Gastrocnemius medialis (tissue), 4 donors: Measurements from ENCODE around the gene SERAC1. TPM values are rescaled to one million over a fixed set of nuclear protein-coding genes. Genes with fewer than 3 reads are reported as not detected.

Source experiments
- ATAC-seq, 2 donors: fragments of 150-250 bp; one replicate each; pipeline ENCODE4 v1.9.1; 2016
- DNase-seq, 2 donors: peaks; one replicate each; pipeline ENCODE4 v3.0.0-alpha.2; 2019
- H3K27ac ChIP-seq, 4 donors: fragments of 200-600 bp; sonication (generic); 1 replicate in 1 of 4; 2 replicates in 3 of 4; pipeline ENCODE4 v1.5.1; 2016 to 2018; ENCODE audit warnings: mild to moderate bottlenecking in 2 of 4, moderate library complexity in 1 of 4
- H3K27me3 ChIP-seq, 3 donors: fragments of 200-600 bp; sonication (generic) in 2 of 3; 1 replicate in 1 of 3; 2 replicates in 2 of 3; pipeline versions ENCODE4 v1.5.1 to v1.6.0; 2016 to 2019; ENCODE audit warnings: mild to moderate bottlenecking in 1 of 3, moderate library complexity in 1 of 3
- H3K36me3 ChIP-seq, 2 donors: fragments of 200-600 bp; sonication (generic) in 1 of 2; one replicate each; pipeline ENCODE4 v1.5.1; 2017 to 2018
- H3K4me1 ChIP-seq, 2 donors: fragments of 200-600 bp; sonication (generic) in 1 of 2; one replicate each; pipeline ENCODE4 v1.5.1; 2016 to 2017; ENCODE audit warnings: mild to moderate bottlenecking in 2 of 2
- H3K4me3 ChIP-seq, 4 donors: fragments of 200-600 bp; sonication (generic) in 3 of 4; 1 replicate in 1 of 4; 2 replicates in 3 of 4; pipeline ENCODE4 v1.5.1; 2016 to 2019; ENCODE audit warnings: mild to moderate bottlenecking in 2 of 4
- H3K9me3 ChIP-seq, 3 donors: fragments of 200-600 bp; sonication (generic) in 2 of 3; 1 replicate in 1 of 3; 2 replicates in 2 of 3; pipeline ENCODE4 v1.5.1; 2016 to 2019
- POLR2A ChIP-seq, 2 donors: fragments of 450-650 bp; IDR thresholded peaks; one replicate each; pipeline ENCODE4 v1.6.1; 2017; ENCODE audit warnings: antibody characterized with exemption in 2 of 2, mild to moderate bottlenecking in 2 of 2, moderate library complexity in 2 of 2
- in situ Hi-C, 4 donors: fragments of 200-750 bp; cut with MboI; loops; one replicate each; pipeline versions ENCODE4 v1.15.0 to v1.8.0; 2017; ENCODE audit warnings: low sequenced_read_pairs in 4 of 4
- intact Hi-C: fragments of 100-400 bp; cut with DNase I; formaldehyde crosslinking; loops from one replicate; pipeline ENCODE4 v1.15.1; 2023; ENCODE audit warnings: low total_unique reads
- total RNA-seq, 4 donors: library from RNA; depleted of rRNA; stranded (reverse); fragments of >200 nt; gene quantifications; one replicate each; pipeline versions ENCODE4 v1.1.0 to v1.2.3, GENCODE V29; 2016
- TF ChIP-seq, protein P1 (sequence below), 5 experiments: fragments of 450-650 bp in 3 of 5; fragments of 200-600 bp in 2 of 5; sonication (generic) in 2 of 5; IDR thresholded peaks in 4 of 5; conservative IDR thresholded peaks in 1 of 5; 1 replicate in 4 of 5; 2 replicates in 1 of 5; pipeline ENCODE4 v1.5.1; 2016 to 2019; ENCODE audit warnings: antibody characterized with exemption in 5 of 5, mild to moderate bottlenecking in 3 of 5, moderate library complexity in 3 of 5

Gene SERAC1
- total RNA-seq, 4 donors from 2014 or later, result 8.1 to 15.5 (median 11.5) TPM

DNA sequence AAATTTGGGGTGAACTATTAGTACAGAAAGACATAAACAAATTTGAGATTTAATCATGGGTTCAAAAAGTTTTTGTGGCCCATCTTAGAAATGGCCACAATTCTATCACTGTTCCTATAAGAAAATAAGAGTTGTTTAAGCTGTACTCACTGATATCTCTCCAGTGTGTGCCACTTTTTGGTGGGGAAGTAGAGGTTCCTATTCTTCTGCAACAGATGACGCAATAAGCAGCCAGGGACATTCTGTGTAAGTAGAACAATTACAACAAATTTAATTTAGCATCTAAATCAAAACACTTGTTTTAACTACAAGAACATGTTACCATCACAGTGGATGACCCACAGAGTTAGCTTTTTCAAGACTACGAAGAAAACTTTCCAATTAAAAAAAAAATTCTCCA lies 9.9 kb downstream of the SERAC1 start:
- no peak overlapping the region for H3K27ac ChIP-seq
- in situ Hi-C loops (no loop called here), intact Hi-C loops (no loop called here)
- no peaks in the 10 kb centered on the region for H3K27me3 ChIP-seq
- DNase-seq (no peak), ATAC-seq (no peak)
- TF ChIP-seq, protein P1, sequence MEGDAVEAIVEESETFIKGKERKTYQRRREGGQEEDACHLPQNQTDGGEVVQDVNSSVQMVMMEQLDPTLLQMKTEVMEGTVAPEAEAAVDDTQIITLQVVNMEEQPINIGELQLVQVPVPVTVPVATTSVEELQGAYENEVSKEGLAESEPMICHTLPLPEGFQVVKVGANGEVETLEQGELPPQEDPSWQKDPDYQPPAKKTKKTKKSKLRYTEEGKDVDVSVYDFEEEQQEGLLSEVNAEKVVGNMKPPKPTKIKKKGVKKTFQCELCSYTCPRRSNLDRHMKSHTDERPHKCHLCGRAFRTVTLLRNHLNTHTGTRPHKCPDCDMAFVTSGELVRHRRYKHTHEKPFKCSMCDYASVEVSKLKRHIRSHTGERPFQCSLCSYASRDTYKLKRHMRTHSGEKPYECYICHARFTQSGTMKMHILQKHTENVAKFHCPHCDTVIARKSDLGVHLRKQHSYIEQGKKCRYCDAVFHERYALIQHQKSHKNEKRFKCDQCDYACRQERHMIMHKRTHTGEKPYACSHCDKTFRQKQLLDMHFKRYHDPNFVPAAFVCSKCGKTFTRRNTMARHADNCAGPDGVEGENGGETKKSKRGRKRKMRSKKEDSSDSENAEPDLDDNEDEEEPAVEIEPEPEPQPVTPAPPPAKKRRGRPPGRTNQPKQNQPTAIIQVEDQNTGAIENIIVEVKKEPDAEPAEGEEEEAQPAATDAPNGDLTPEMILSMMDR (IDR thresholded peaks at IDR 0.05 in 4 of 5, conservative IDR thresholded peaks at IDR 0.05 in 1 of 5), result no peak
- TF ChIP-seq POLR2A (IDR thresholded peaks at IDR 0.05), result no peak
- H3K9me3 ChIP-seq, result no peaks in the 10 kb centered on the region
- peaks cover 0 to 15% of the 10 kb centered on the region in 2 donors for H3K36me3 ChIP-seq
- H3K4me3 ChIP-seq, result no peak overlapping the region
- H3K4me1 ChIP-seq, result no peaks in the 10 kb centered on the region

GRCh38 chr6:158157064-158157764 lies 10.8 kb downstream of the SERAC1 start:
- no peak for ATAC-seq
- Histone ChIP-seq H3K36me3 (peaks cover 0 to 15% of the 10 kb centered on the region in 2 donors), H3K4me1 (no peaks in the 10 kb centered on the region), H3K27me3 (no peaks in the 10 kb centered on the region), H3K9me3 (no peaks in the 10 kb centered on the region), H3K4me3 (no peak overlapping the region), H3K27ac (no peak overlapping the region)
- intact Hi-C loops, result no loop called here
- DNase-seq, result no peak
- in situ Hi-C loops, result no loop called here
- no peak for TF ChIP-seq POLR2A (IDR thresholded peaks at IDR 0.05)
- TF ChIP-seq, protein P1 (IDR thresholded peaks at IDR 0.05 in 4 of 5, conservative IDR thresholded peaks at IDR 0.05 in 1 of 5), result no peak

- ATAC-seq, result no peak
- H3K4me3 ChIP-seq, result no peak overlapping the region
- H3K4me1 ChIP-seq, result no peaks in the 10 kb centered on the region
These were observed 13.2 kb downstream of the SERAC1 start for GRCh38 chr6:158154816-158155215.

GRCh38 chr6:158153576-158153975 lies 14.5 kb downstream of the SERAC1 start:
- Histone ChIP-seq H3K36me3 (peaks cover 0 to 15% of the 10 kb centered on the region in 2 donors), H3K4me1 (no peaks in the 10 kb centered on the region), H3K27ac (no peak overlapping the region), H3K4me3 (no peak overlapping the region), H3K9me3 (no peaks in the 10 kb centered on the region), H3K27me3 (no peaks in the 10 kb centered on the region)
- in situ Hi-C loops, result no loop called here
- DNase-seq (no peak), ATAC-seq (no peak)
- TF ChIP-seq POLR2A (IDR thresholded peaks at IDR 0.05), result no peak
- TF ChIP-seq, protein P1 (IDR thresholded peaks at IDR 0.05 in 4 of 5, conservative IDR thresholded peaks at IDR 0.05 in 1 of 5), result no peak
- intact Hi-C loops, result no loop called here

More at GRCh38 chr6:158154816-158155215, 13.2 kb downstream of the SERAC1 start:
- peaks cover 0 to 15% of the 10 kb centered on the region in 2 donors for H3K36me3 ChIP-seq
- no peak for DNase-seq
- in situ Hi-C loops, result no loop called here
- no peaks in the 10 kb centered on the region for H3K9me3 ChIP-seq
- TF ChIP-seq, protein P1 (IDR thresholded peaks at IDR 0.05 in 4 of 5, conservative IDR thresholded peaks at IDR 0.05 in 1 of 5), result no peak
- TF ChIP-seq POLR2A (IDR thresholded peaks at IDR 0.05), result no peak
- H3K27me3 ChIP-seq, result no peaks in the 10 kb centered on the region
- no peak overlapping the region for H3K27ac ChIP-seq
- intact Hi-C loops, result no loop called here
